ENCODE measurements around the gene FAM117A. TPM values are rescaled to one million over a fixed set of nuclear protein-coding genes. Genes with fewer than 3 reads are reported as not detected.

The FAM117A gene
- 4.7 and 5.5 TPM in 2 replicates for total RNA-seq

GRCh38 chr17:49763735-49764558 lies at the start of gene FAM117A:
Gene FAM117A, minus strand, starts transcription at chr17:49764131. Its CDS starts 44 bp downstream, at chr17:49764087.

GRCh38 chr17:49788478-49789242 lies 24.7 kb upstream of the FAM117A start, which contains the start of gene KAT7:
Gene KAT7, plus strand, starts transcription at chr17:49788681. Its CDS starts 154 bp downstream, at chr17:49788835.

GRCh38 chr17:49707608-49708514 lies 56.1 kb downstream of the FAM117A start, which contains the start of gene SLC35B1:
Gene SLC35B1, minus strand, starts transcription at chr17:49707964. Its CDS starts 131 bp downstream, at chr17:49707833.

GRCh38 chr17:49677933-49678847 lies 85.7 kb downstream of the FAM117A start, which contains the start of gene SPOP:
Gene SPOP, minus strand, starts transcription at chr17:49678097. Its CDS starts 55,287 bp downstream, at chr17:49622810.

Other genes starting within 250 kb of the FAM117A start
- gene NXPH3, start 188.3 kb downstream of the FAM117A start, total RNA-seq = under 0.01 TPM in 1 of 2 replicates, not detected in the other
- gene SPOP, start 86.0 kb downstream of the FAM117A start, total RNA-seq = 29.9 and 32.3 TPM in 2 replicates
- 67.6 and 72.6 TPM in 2 replicates for gene SLC35B1, start 56.2 kb downstream of the FAM117A start, total RNA-seq
- gene KAT7, start 24.6 kb upstream of the FAM117A start, total RNA-seq = 18.9 and 20.3 TPM in 2 replicates
- gene TAC4, start 83.9 kb upstream of the FAM117A start, total RNA-seq = not detected in 2 replicates
- not detected in 2 replicates for gene DLX4, start 205.1 kb upstream of the FAM117A start, total RNA-seq
- gene DLX3, start 231.1 kb upstream of the FAM117A start, total RNA-seq = not detected in 2 replicates

All from bronchus fibroblast of lung (primary cell).